ENCODE results near the gene DYNLT2. TPM values are rescaled to one million over a fixed set of nuclear protein-coding genes. Genes with fewer than 3 reads are reported as not detected.

The DYNLT2 gene
- total RNA-seq, 1 experiment from 2014 or later = 1.8 TPM

DNA sequence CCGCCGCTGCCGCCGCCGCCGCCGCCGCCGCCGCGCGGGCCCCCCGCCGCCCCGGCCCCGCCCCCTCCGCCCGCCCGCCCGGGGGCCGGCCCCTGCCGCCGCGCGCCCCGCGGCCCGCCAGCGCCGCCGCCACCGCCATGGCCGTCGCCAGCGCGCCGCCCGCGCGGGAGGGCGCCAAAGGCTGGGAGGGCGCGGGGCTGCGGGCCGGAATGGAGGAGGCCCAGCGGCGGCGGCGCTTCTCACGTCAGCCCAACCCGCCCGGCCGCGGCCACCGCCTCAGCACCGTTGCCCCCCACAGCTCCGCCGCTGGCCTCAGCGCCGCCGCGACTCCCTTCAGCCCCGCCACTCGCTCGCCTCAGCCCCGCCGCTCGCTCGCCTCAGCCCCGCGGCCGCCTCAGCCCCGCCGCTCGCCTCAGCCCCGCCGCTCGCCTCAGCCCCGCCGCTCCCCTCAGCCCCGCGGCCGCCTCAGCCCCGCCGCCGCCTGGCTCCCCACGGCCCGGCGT is 27.3 kb downstream of the DYNLT2 start:
- Mint-ChIP-seq H3K4me3 (peak overlapping the region; percentile 65 to 77), H3K4me1 (peaks cover 24 to 27% of the 10 kb centered on the region in 2 experiments)
- H3K9ac ChIP-seq (ENCODE audit: extremely low read depth, insufficient read length, low read length) = no peak overlapping the region

More for the DNA sequence above, 27.3 kb downstream of the DYNLT2 start:
- Histone ChIP-seq H3K23me2 (ENCODE audit: insufficient read length, low read depth, low read length, poor library complexity, severe bottlenecking) (peaks cover 18% of the 10 kb centered on the region), H4K5ac (ENCODE audit: insufficient read length, low read depth, low read length) (no peak overlapping the region), H3K4me1 (ENCODE audit: insufficient read depth, low read length) (no peaks in the 10 kb centered on the region; the same call in 1 of the 2 replicates), H2BK20ac (ENCODE audit: low read depth, low read length, poor library complexity, severe bottlenecking) (no peak overlapping the region), H2BK5ac (ENCODE audit: insufficient read length, low read length) (no peak overlapping the region), H2BK12ac (ENCODE audit: insufficient read length, low read depth, low read length) (no peak overlapping the region), H3K27me3 (ENCODE audit: insufficient read depth, low read length) (no peaks in the 10 kb centered on the region), H3K79me2 (ENCODE audit: insufficient read depth, low read length) (peaks cover 4% of the 10 kb centered on the region; the same call in 1 of the 2 replicates), H4K8ac (replicated peaks; ENCODE audit: insufficient read length, low read depth, low read length) (no peak overlapping the region), H2BK120ac (ENCODE audit: low read depth, low read length, poor library complexity, severe bottlenecking) (no peak overlapping the region), H2BK15ac (ENCODE audit: low read depth, low read length) (no peak overlapping the region), H3K14ac (ENCODE audit: insufficient read depth, low read length) (peak overlapping the region; percentile 79), H3K4me2 (ENCODE audit: insufficient read depth, insufficient read length, low read length) (no peak overlapping the region), H4K20me1 (ENCODE audit: control insufficient read depth, insufficient read depth, insufficient read length) (no peaks in the 10 kb centered on the region), H3K23ac (ENCODE audit: insufficient read length, low read depth, low read length) (no peak overlapping the region), H2AFZ (ENCODE audit: low read length) (no peak overlapping the region), H3K18ac (ENCODE audit: insufficient read length, low read depth, low read length) (no peak overlapping the region), H3T11ph (ENCODE audit: low read length) (no peak overlapping the region), H3K9me3 (ENCODE audit: control insufficient read depth, low read depth, low read length) (no peaks in the 10 kb centered on the region), H3K4ac (ENCODE audit: low read depth, low read length) (no peak overlapping the region), H2AK5ac (ENCODE audit: insufficient read length, low read length) (no peak overlapping the region), H3K79me1 (ENCODE audit: insufficient read depth, low read depth, low read length, poor library complexity, severe bottlenecking) (no peaks in the 10 kb centered on the region), H4K91ac (ENCODE audit: insufficient read length, low read depth, low read length) (no peak overlapping the region), H3K27ac (ENCODE audit: insufficient read length, low read depth, low read length) (no peak overlapping the region), H3K56ac (ENCODE audit: insufficient read length, low read depth, low read length) (no peak overlapping the region)
- TF ChIP-seq, protein P1, sequence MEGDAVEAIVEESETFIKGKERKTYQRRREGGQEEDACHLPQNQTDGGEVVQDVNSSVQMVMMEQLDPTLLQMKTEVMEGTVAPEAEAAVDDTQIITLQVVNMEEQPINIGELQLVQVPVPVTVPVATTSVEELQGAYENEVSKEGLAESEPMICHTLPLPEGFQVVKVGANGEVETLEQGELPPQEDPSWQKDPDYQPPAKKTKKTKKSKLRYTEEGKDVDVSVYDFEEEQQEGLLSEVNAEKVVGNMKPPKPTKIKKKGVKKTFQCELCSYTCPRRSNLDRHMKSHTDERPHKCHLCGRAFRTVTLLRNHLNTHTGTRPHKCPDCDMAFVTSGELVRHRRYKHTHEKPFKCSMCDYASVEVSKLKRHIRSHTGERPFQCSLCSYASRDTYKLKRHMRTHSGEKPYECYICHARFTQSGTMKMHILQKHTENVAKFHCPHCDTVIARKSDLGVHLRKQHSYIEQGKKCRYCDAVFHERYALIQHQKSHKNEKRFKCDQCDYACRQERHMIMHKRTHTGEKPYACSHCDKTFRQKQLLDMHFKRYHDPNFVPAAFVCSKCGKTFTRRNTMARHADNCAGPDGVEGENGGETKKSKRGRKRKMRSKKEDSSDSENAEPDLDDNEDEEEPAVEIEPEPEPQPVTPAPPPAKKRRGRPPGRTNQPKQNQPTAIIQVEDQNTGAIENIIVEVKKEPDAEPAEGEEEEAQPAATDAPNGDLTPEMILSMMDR (conservative IDR thresholded peaks at IDR 0.05) = no peak
- Mint-ChIP-seq H3K9me3 (no peaks in the 10 kb centered on the region; a peak in 2 of 5 replicates), H3K27ac (no peak overlapping the region), H3K27me3 (ENCODE audit: low read depth) (peaks cover 4% of the 10 kb centered on the region), H3K36me3 (ENCODE audit: insufficient read depth in 1 of 3, low read depth in 3 of 3) (peaks cover 0 to 20% (median 9%) of the 10 kb centered on the region in 3 experiments; a peak in 4 of 7 replicates)
- no CpG with 5 or more reads among the region's 89 CpGs for WGBS (ENCODE audit: extremely low coverage, insufficient read length, low lambda C conversion rate)
- DNase-seq = no peak
